HG02610 (cell line): ENCODE results near the gene DERL2.
"Not testable (repeated sequence)": the region's sequence is repeated elsewhere in the genome, so short reads cannot be mapped to it uniquely, and the experiment has no call there.

Experiments
- ATAC-seq: cut with Tn5 transposase; IDR thresholded peaks from one replicate; pipeline ENCODE4 v1.9.1; 2021; ENCODE audit warnings: mild to moderate bottlenecking, moderate library complexity; ENCODE audit not compliant: unreplicated experiment

Gene DERL2

GRCh38 chr17:5438716-5439445 is 47.1 kb downstream of the DERL2 start, which contains the start of gene C1QBP:
Gene C1QBP, minus strand, starts transcription at chr17:5439155. Its CDS starts 82 bp downstream, at chr17:5439073.
- ATAC-seq = peak; percentile 79

- no peak for ATAC-seq
These were observed 48.2 kb downstream of the DERL2 start for GRCh38 chr17:5437721-5438317.

- not testable (repeated sequence) for ATAC-seq
These were observed 50.1 kb downstream of the DERL2 start for GRCh38 chr17:5435781-5436315.

GRCh38 chr17:5434984-5435383 is 51.0 kb downstream of the DERL2 start:
- ATAC-seq = no peak

GRCh38 chr17:5431949-5432556 is 53.9 kb downstream of the DERL2 start:
- ATAC-seq = no peak

GRCh38 chr17:5431234-5431633 is 54.7 kb downstream of the DERL2 start:
- not testable (repeated sequence) for ATAC-seq

- ATAC-seq = no peak
These were observed 55.5 kb downstream of the DERL2 start for GRCh38 chr17:5430413-5430999.

- ATAC-seq = no peak
These were observed 56.6 kb downstream of the DERL2 start for GRCh38 chr17:5429191-5429887.

GRCh38 chr17:5425826-5426225 is 60.2 kb downstream of the DERL2 start:
- no peak for ATAC-seq

GRCh38 chr17:5424909-5425308 is 61.1 kb downstream of the DERL2 start:
- no peak for ATAC-seq

- ATAC-seq = no peak
These were observed 63.5 kb downstream of the DERL2 start for GRCh38 chr17:5422505-5422904.
